Fibroblast of lung (primary cell): Measurements from ENCODE around the gene SLX9. TPM values are rescaled to one million over a fixed set of nuclear protein-coding genes. Genes with fewer than 3 reads are reported as not detected.

Experiments used
- DNase-seq, 2 donors: peaks; one replicate each; pipeline versions ENCODE4 v3.0.0 to v3.0.0-alpha.2; 2010; ENCODE audit warnings: low read depth in 2 of 2
- H2AFZ ChIP-seq: 2 replicates; pipeline ENCODE4 v1.5.1; 2012; ENCODE audit warnings: low read length, control low read depth, inconsistent platforms
- H3K27ac ChIP-seq: 2 replicates; pipeline ENCODE4 v1.5.1; 2011; ENCODE audit warnings: low read length, control low read depth; ENCODE audit not compliant: insufficient read depth
- H3K27me3 ChIP-seq: 2 replicates; pipeline ENCODE4 v1.5.1; 2011; ENCODE audit warnings: mild to moderate bottlenecking, low read length; ENCODE audit not compliant: control insufficient read depth, insufficient read depth
- H3K36me3 ChIP-seq: 2 replicates; pipeline ENCODE4 v1.5.1; 2011; ENCODE audit warnings: low read length; ENCODE audit not compliant: control insufficient read depth, insufficient read depth
- H3K4me1 ChIP-seq: 2 replicates; pipeline ENCODE4 v1.5.1; 2011; ENCODE audit warnings: low read length; ENCODE audit not compliant: control insufficient read depth, insufficient read depth; ENCODE audit errors: extremely low read depth
- H3K4me2 ChIP-seq: 2 replicates; pipeline ENCODE4 v1.5.1; 2011; ENCODE audit warnings: low read length, control low read depth; ENCODE audit not compliant: insufficient read depth; ENCODE audit errors: extremely low read depth
- H3K4me3 ChIP-seq, 4 experiments: fragments of 200-600 bp in 1 of 4; sonication (generic) in 1 of 4; replicated peaks in 1 of 4; 2 replicates each; pipeline ENCODE4 v1.5.1; 2011 to 2016; ENCODE audit warnings: low read length in 4 of 4, low read depth in 3 of 4, mild to moderate bottlenecking in 3 of 4, control low read depth in 2 of 4, inconsistent platforms in 1 of 4, mixed read lengths in 1 of 4; ENCODE audit not compliant: insufficient read depth in 1 of 4; ENCODE audit errors: control extremely low read depth in 1 of 4
- H3K79me2 ChIP-seq: 2 replicates; pipeline ENCODE4 v1.5.1; 2012; ENCODE audit warnings: mild to moderate bottlenecking, low read length, inconsistent platforms; ENCODE audit not compliant: control insufficient read depth, insufficient read depth
- H3K9ac ChIP-seq: 2 replicates; pipeline ENCODE4 v1.5.1; 2011; ENCODE audit warnings: mild to moderate bottlenecking, low read length, control low read depth; ENCODE audit not compliant: insufficient read depth
- H3K9me3 ChIP-seq: 2 replicates; pipeline ENCODE4 v1.5.1; 2012; ENCODE audit warnings: low read depth, low read length; ENCODE audit not compliant: control insufficient read depth, insufficient read depth
- H4K20me1 ChIP-seq: 2 replicates; pipeline ENCODE4 v1.5.1; 2011; ENCODE audit warnings: low read length; ENCODE audit not compliant: control insufficient read depth, insufficient read depth; ENCODE audit errors: extremely low read depth
- CTCF ChIP-seq, 2 donors: IDR thresholded peaks in 1 of 2; conservative IDR thresholded peaks in 1 of 2; 1 replicate in 1 of 2; 2 replicates in 1 of 2; pipeline ENCODE4 v1.5.1; 2011 to 2012; ENCODE audit warnings: low read length in 2 of 2, control low read depth in 1 of 2, inconsistent platforms in 1 of 2, low read depth in 1 of 2, mild to moderate bottlenecking in 1 of 2
- EZH2 ChIP-seq: IDR thresholded peaks from 2 replicates; pipeline ENCODE4 v1.5.1; 2012; ENCODE audit warnings: low read length, control low read depth, mild to moderate bottlenecking; ENCODE audit errors: missing control alignments
- polyA plus RNA-seq, 2 donors: library from polyadenylated mRNA; depleted of rRNA in 1 of 2; stranded (reverse) in 1 of 2; unstranded in 1 of 2; fragments of >200 nt; gene quantifications; 2 replicates each; pipeline ENCODE4 v1.2.1, GENCODE V29; 2011 to 2012; ENCODE audit warnings: missing spikeins in 1 of 2
- total RNA-seq: library from RNA; depleted of rRNA; stranded (reverse); fragments of >200 nt; gene quantifications from 2 replicates; pipeline ENCODE4 v1.2.1, GENCODE V29; 2014

The SLX9 gene
- total and polyA plus RNA-seq, 2 donors (not counting 1 experiment from before 2014, with no cell fraction given): 9.7 to 14.9 TPM

GRCh38 chr21:44929242-44929798 is 10.5 kb upstream of the SLX9 start:
- Histone ChIP-seq H4K20me1 (no peaks in the 10 kb centered on the region), H3K36me3 (no peaks in the 10 kb centered on the region), H3K9me3 (no peaks in the 10 kb centered on the region), H3K9ac (no peak overlapping the region), H3K27me3 (peaks cover 42% of the 10 kb centered on the region), H2AFZ (no peak overlapping the region), H3K4me3 (no peak overlapping the region), H3K4me2 (no peak overlapping the region), H3K79me2 (no peaks in the 10 kb centered on the region), H3K27ac (no peak overlapping the region), H3K4me1 (peaks cover 14% of the 10 kb centered on the region)
- no peak for DNase-seq
- TF ChIP-seq CTCF (conservative IDR thresholded peaks at IDR 0.05 in 1 of 2, IDR thresholded peaks at IDR 0.05 in 1 of 2; ENCODE audit: low read depth in 1 of 2, low read length in 2 of 2): no peak
- TF ChIP-seq EZH2: no peak

DNA sequence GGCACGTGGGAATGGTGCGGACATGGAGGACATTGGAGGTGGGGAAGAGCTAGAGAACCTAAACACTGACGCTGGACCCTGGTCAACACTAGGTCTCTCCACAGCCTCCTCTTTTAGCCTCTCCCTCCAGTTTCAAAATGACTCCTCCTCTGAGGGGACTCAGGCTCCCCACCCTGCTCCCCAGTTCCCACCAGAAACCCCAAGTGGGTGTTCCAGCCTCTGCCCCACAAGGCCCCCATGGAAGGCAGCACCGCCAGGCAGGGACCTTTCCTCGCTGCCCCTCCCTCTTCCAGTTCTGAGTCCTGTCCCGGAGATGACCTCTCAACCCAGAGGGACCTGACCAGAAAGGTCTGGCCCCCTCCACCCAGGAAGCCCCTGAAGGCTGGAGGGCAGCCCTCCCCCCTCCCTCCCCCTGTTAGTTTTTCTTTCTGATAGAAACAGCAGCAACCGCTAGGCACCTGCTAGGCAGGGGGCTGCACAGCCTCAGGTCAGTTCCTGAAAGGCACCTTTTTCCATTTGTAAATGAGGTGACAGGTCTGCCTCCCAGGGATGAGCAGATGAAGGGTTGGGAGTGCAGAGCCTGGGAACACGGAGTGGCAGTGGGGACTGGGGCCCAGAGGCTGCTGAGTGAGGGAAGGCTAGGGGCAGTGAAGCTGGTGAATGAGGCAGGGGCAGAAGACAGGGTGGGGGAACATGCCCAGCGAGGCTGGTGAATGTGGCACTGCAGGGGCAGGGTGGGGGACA is 9.9 kb upstream of the SLX9 start:
- peaks cover 14% of the 10 kb centered on the region for H3K4me1 ChIP-seq
- no peak overlapping the region for H3K4me2 ChIP-seq
- no peaks in the 10 kb centered on the region for H3K36me3 ChIP-seq
- no peak overlapping the region for H3K27ac ChIP-seq
- TF ChIP-seq EZH2 (no peak), CTCF (conservative IDR thresholded peaks at IDR 0.05 in 1 of 2, IDR thresholded peaks at IDR 0.05 in 1 of 2; ENCODE audit: low read depth in 1 of 2, low read length in 2 of 2) (no peak)
- DNase-seq: no peak
- H4K20me1 ChIP-seq: no peaks in the 10 kb centered on the region
- H3K4me3 ChIP-seq: no peak overlapping the region
- no peak overlapping the region for H2AFZ ChIP-seq
- no peak overlapping the region for H3K9ac ChIP-seq
- no peaks in the 10 kb centered on the region for H3K9me3 ChIP-seq
- H3K79me2 ChIP-seq: no peaks in the 10 kb centered on the region
- H3K27me3 ChIP-seq: peaks cover 39% of the 10 kb centered on the region

DNA sequence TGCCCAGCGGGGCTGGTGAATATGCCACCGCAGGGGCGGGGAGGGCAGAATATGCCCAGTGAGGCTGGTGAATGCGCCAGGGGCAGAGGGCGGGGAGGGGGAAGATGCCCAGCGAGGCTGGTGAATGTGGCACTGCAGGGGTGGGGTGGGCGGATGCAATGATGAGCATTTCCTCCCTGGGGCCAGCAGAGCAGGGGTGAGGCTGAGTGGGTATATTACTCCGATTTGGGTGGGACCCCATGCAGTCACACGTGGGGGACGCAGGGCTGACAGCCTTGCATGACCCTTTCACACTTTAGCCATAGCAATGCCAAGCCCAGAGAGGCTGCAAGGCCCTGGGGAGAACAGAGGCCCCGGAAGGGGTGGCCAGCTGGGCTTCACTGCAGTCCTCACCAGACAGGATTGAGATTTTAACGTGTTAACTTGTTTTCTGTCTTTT is 9.3 kb upstream of the SLX9 start:
- Histone ChIP-seq H3K4me3 (no peak overlapping the region), H2AFZ (no peak overlapping the region), H3K36me3 (no peaks in the 10 kb centered on the region), H3K4me2 (no peak overlapping the region), H4K20me1 (no peaks in the 10 kb centered on the region), H3K9me3 (no peaks in the 10 kb centered on the region), H3K79me2 (no peaks in the 10 kb centered on the region), H3K27ac (no peak overlapping the region), H3K9ac (no peak overlapping the region), H3K4me1 (peaks cover 14% of the 10 kb centered on the region), H3K27me3 (peaks cover 39% of the 10 kb centered on the region)
- no peak for DNase-seq
- TF ChIP-seq CTCF (conservative IDR thresholded peaks at IDR 0.05 in 1 of 2, IDR thresholded peaks at IDR 0.05 in 1 of 2; ENCODE audit: low read depth in 1 of 2, low read length in 2 of 2): no peak
- TF ChIP-seq EZH2: no peak
